ENCODE results near the gene COL9A3.

GRCh38 chr20:62769346-62770071 is 47.3 kb upstream of the COL9A3 start:
- TF ChIP-seq CTCF (conservative IDR thresholded peaks at IDR 0.05; ENCODE audit: low read length): no peak
- no peak for TF ChIP-seq EZH2phosphoT487 (IDR thresholded peaks at IDR 0.05; ENCODE audit: borderline replicate concordance)

Data from Loucy (cell line).